ENCODE results near the gene TLE1. TPM values are rescaled to one million over a fixed set of nuclear protein-coding genes. Genes with fewer than 3 reads are reported as not detected.
"Not testable (repeated sequence)": the region's sequence is repeated elsewhere in the genome, so short reads cannot be mapped to it uniquely, and the experiment has no call there.

The TLE1 gene
- total RNA-seq, 1 experiment from 2014 or later = 79.3 TPM

- peaks cover 38% of the 10 kb centered on the region; the same call in 1 of the 2 replicates for H3K79me2 ChIP-seq (ENCODE audit: insufficient read depth, low read length)
- Mint-ChIP-seq H3K4me1 (peaks cover 9 to 13% of the 10 kb centered on the region in 2 experiments), H3K4me3 (peak overlapping the region; percentile 97 to 100; a peak in 4 of 5 replicates), H3K27me3 (ENCODE audit: low read depth) (peaks cover 21% of the 10 kb centered on the region)
- H3K4me1 ChIP-seq (ENCODE audit: insufficient read depth, low read length); H2BK20ac ChIP-seq (ENCODE audit: low read depth, low read length, poor library complexity, severe bottlenecking); H2BK5ac ChIP-seq (ENCODE audit: insufficient read length, low read length); H3K27ac Mint-ChIP-seq; H3K9me3 ChIP-seq (ENCODE audit: control insufficient read depth, low read depth, low read length); H2BK12ac ChIP-seq (ENCODE audit: insufficient read length, low read depth, low read length); H4K5ac ChIP-seq (ENCODE audit: insufficient read length, low read depth, low read length); DNase-seq; H3K23ac ChIP-seq (ENCODE audit: insufficient read length, low read depth, low read length); H3K36me3 Mint-ChIP-seq (ENCODE audit: insufficient read depth in 1 of 3, low read depth in 3 of 3); H4K8ac ChIP-seq (replicated peaks; ENCODE audit: insufficient read length, low read depth, low read length); H3K27ac ChIP-seq (ENCODE audit: insufficient read length, low read depth, low read length); H3T11ph ChIP-seq (ENCODE audit: low read length); H2AFZ ChIP-seq (ENCODE audit: low read length); H2BK15ac ChIP-seq (ENCODE audit: low read depth, low read length); H3K27me3 ChIP-seq (ENCODE audit: insufficient read depth, low read length); H2AK5ac ChIP-seq (ENCODE audit: insufficient read length, low read length); H3K79me1 ChIP-seq (ENCODE audit: insufficient read depth, low read depth, low read length, poor library complexity, severe bottlenecking); H4K20me1 ChIP-seq (ENCODE audit: control insufficient read depth, insufficient read depth, insufficient read length); H2BK120ac ChIP-seq (ENCODE audit: low read depth, low read length, poor library complexity, severe bottlenecking); H3K56ac ChIP-seq (ENCODE audit: insufficient read length, low read depth, low read length); H3K9me3 Mint-ChIP-seq; H3K4ac ChIP-seq (ENCODE audit: low read depth, low read length): not testable (repeated sequence)
- H3K23me2 ChIP-seq (ENCODE audit: insufficient read length, low read depth, low read length, poor library complexity, severe bottlenecking) = peaks cover 11% of the 10 kb centered on the region
- H3K14ac ChIP-seq (ENCODE audit: insufficient read depth, low read length) = peak overlapping the region; percentile 84
- H3K9ac ChIP-seq (ENCODE audit: extremely low read depth, insufficient read length, low read length) = peak overlapping the region; percentile 91
- H3K18ac ChIP-seq (ENCODE audit: insufficient read length, low read depth, low read length) = peak overlapping the region; percentile 86
- WGBS (ENCODE audit: extremely low coverage, insufficient read length, low lambda C conversion rate) = no CpG with 5 or more reads among the region's 107 CpGs
- H3K4me2 ChIP-seq (ENCODE audit: insufficient read depth, insufficient read length, low read length) = peak overlapping the region; percentile 63
- peak overlapping the region; percentile 89 for H4K91ac ChIP-seq (ENCODE audit: insufficient read length, low read depth, low read length)
Measured at GRCh38 chr9:81688262-81689092, 870 bp downstream of the TLE1 start.
